VCaP (cell line): ENCODE data around the gene HAO2.

Experiments used
- H3K27ac ChIP-seq: fragments of 450-650 bp; 2 replicates; pipeline ENCODE4 v1.5.1; 2017
- TF ChIP-seq, protein P1 (sequence below): fragments of 450-650 bp; conservative IDR thresholded peaks from 2 replicates; pipeline ENCODE4 v1.5.1; 2017; ENCODE audit warnings: mild to moderate bottlenecking, moderate library complexity

The HAO2 gene

DNA sequence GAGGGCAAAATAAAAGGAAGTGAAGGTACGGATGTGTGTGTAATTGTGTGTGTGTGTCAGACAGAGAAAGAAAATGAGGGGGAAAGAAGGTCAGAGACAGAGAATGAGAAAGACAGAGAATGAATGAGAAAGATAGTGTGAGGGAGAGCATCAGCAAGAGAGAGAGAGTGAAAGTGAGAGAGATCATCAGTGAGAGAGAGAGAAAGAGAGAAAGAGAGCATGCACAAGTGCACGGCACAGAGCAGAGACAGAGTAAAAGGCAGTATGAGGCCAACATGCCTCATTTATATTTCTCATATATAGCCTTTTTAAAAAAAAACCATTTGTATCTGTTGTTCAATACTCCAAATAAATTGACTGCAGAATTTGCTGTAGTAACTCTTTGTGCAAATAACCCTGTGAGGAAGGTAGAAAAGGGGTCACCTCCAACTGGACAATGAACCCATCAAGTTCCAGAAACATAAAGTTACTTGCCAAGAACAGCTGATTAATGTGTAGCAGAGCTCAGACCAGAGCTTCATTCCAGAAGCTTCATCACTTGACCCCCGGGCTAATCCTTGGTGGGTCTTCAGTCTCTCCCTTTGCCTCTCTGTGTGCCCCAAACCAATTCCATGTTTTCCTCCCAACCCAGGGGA lies 47.5 kb downstream of the HAO2 start:
- H3K27ac ChIP-seq, result no peak overlapping the region

DNA sequence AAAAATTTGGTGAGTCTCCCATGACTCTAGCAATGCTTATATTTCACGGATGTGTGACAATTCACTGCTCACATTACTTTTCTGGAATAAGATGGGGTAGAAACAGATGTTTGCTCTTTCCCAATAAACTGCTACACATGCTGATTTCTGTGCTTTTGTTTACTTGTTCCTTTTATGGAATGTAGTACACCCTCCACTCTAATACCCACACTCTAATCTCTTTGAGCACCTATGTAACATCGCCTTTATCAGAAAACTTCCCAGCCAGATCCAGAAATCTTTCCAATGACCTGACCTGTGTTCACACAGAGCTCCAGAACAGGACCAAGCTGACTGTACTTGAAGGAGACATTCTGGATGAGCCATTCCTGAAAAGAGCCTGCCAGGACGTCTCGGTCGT lies 50.5 kb downstream of the HAO2 start:
- no peak overlapping the region for H3K27ac ChIP-seq
- TF ChIP-seq, protein P1, sequence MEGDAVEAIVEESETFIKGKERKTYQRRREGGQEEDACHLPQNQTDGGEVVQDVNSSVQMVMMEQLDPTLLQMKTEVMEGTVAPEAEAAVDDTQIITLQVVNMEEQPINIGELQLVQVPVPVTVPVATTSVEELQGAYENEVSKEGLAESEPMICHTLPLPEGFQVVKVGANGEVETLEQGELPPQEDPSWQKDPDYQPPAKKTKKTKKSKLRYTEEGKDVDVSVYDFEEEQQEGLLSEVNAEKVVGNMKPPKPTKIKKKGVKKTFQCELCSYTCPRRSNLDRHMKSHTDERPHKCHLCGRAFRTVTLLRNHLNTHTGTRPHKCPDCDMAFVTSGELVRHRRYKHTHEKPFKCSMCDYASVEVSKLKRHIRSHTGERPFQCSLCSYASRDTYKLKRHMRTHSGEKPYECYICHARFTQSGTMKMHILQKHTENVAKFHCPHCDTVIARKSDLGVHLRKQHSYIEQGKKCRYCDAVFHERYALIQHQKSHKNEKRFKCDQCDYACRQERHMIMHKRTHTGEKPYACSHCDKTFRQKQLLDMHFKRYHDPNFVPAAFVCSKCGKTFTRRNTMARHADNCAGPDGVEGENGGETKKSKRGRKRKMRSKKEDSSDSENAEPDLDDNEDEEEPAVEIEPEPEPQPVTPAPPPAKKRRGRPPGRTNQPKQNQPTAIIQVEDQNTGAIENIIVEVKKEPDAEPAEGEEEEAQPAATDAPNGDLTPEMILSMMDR, result no peak

More for the DNA sequence above, 47.5 kb downstream of the HAO2 start:
- TF ChIP-seq, protein P1, result no peak

DNA sequence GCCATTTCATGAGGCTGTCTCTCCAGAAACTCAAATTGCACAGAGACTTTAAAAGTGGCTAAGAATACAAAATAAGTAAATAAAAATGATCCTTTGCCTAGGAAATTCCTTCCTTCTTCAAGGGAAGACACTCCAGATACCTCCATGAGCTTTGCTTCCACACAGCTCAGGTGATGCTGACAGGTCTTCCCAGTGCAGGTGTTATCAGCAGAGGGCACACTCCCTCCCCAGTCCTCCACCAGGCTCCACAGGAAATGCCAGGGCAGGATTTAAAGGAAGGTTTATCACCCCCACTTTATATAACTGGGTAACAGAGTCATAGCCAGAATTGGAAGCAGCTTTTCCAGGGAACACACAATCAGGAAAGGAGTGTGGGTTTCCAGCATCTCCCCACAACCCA lies 52.1 kb downstream of the HAO2 start:
- no peak overlapping the region for H3K27ac ChIP-seq
- TF ChIP-seq, protein P1, result no peak

DNA sequence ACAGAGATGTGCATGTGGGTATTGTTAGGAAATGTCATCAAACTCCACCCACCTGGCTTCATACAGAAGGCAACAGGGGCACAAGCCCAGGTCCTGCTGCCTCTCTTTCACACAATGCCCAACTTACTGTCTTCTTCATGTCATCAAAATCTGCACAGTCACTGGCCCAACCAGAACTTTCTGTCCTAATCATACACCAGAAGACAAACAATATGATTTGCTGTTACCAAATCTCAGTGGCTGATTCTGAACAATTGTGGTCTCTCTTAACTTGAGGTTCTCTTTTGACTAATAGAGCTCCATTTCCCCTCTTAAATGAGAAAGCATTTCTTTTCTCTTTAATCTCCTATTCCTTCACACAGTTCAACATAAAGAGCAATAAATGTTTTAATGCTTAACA lies 54.0 kb downstream of the HAO2 start:
- TF ChIP-seq, protein P1, result no peak

DNA sequence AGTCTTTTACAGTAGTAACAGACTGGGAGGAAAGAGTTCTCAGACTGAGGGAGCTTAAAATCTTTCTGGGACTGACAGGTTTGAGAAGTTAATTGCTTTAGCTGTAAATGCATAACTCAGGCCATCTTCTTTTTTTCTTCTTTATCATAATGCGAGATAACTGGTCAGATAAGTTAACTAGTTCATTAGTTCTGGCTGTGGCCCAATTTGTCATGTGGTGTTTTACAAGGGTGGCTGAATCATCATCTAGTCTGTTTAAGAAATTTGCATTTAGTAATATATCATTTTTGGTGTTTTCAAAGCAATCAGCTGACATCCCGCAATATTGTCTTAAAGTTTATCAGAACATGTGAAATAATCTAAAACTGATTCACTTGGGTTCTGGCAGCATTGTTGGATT lies 60.4 kb downstream of the HAO2 start:
- no peak overlapping the region for H3K27ac ChIP-seq
- TF ChIP-seq, protein P1, result no peak

More for the DNA sequence above, 54.0 kb downstream of the HAO2 start:
- no peak overlapping the region for H3K27ac ChIP-seq

DNA sequence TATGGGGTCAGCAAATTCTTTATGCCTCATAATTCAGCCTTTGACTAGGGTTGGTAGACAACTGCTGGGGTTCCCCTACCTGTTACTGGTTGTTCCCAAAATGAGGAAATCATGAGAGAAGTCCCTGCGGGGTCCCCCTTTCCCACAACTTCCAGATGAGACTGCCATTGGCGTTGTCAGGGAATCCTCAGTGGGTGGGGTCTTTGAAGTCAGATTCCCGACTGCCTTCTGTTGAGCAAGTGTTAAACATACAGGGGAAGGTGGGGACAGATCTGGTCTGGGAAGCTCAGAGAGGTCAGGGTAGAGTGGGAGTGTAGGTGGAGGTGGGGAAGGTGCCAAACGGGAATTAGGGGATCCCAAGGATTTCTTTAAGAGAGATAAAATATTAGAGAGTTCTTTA lies 61.1 kb downstream of the HAO2 start:
- no peak overlapping the region for H3K27ac ChIP-seq
- TF ChIP-seq, protein P1, result no peak

DNA sequence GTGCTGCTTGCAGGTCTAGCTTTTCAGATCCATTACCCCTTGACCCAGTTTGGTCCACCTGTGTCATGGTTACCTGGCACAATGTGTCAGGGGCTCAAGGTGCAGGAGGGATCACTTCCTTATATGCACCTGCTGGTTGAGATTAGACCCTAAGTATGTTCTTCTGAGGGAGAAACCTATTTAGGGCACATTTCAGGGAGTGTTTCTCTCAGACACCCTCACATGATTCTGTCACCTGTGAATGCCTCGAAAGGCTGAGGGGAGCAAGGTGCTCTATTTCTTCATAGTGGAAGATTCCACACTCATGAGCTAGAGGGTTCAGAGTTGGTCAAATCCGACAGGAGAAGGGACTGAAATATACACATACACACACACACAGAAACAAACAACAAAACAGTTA lies 61.9 kb downstream of the HAO2 start:
- no peak overlapping the region for H3K27ac ChIP-seq
- TF ChIP-seq, protein P1, result no peak
